NCI-H187 treated with DMSO at 0.1 percent for 48 hours (cell line): ENCODE measurements around the gene VAMP5.
"Not testable (repeated sequence)": the region's sequence is repeated elsewhere in the genome, so short reads cannot be mapped to it uniquely, and the experiment has no call there.

Experiments
- DNase-seq: peaks from one replicate; lab custom pipeline; 2025; lab: John Stamatoyannopoulos, UW

Gene VAMP5

GRCh38 chr2:85584857-85585780 lies 888 bp downstream of the VAMP5 start:
- DNase-seq: no peak

- no peak for DNase-seq
Observed at GRCh38 chr2:85585781-85586105, 1.5 kb downstream of the VAMP5 start.

GRCh38 chr2:85588236-85588635 lies 4.0 kb downstream of the VAMP5 start:
- no peak for DNase-seq

GRCh38 chr2:85588645-85589044 lies 4.4 kb downstream of the VAMP5 start:
- DNase-seq: no peak

- no peak for DNase-seq
Observed at GRCh38 chr2:85589181-85589580, 5.0 kb downstream of the VAMP5 start.

- no peak for DNase-seq
Observed at GRCh38 chr2:85589982-85590791, 6.0 kb downstream of the VAMP5 start.

- DNase-seq: no peak
Observed at GRCh38 chr2:85590950-85591349, 6.7 kb downstream of the VAMP5 start.

- DNase-seq: no peak
Observed at GRCh38 chr2:85591563-85591962, 7.3 kb downstream of the VAMP5 start.

- DNase-seq: not testable (repeated sequence)
Observed at GRCh38 chr2:85592299-85592698, 8.1 kb downstream of the VAMP5 start.

GRCh38 chr2:85593023-85593422 lies 8.8 kb downstream of the VAMP5 start:
- DNase-seq: no peak

GRCh38 chr2:85594715-85595300 lies 10.6 kb downstream of the VAMP5 start:
- DNase-seq: no peak

GRCh38 chr2:85595301-85596025 lies 11.2 kb downstream of the VAMP5 start, which contains the start of gene RNF181:
TSS of gene RNF181 (plus strand) at chr2:85595745. CDS start at chr2:85595764, 19 bp downstream.
- DNase-seq: peak; percentile 95

GRCh38 chr2:85596026-85596333 lies 11.7 kb downstream of the VAMP5 start:
- no peak for DNase-seq

GRCh38 chr2:85596486-85597143 lies 12.4 kb downstream of the VAMP5 start:
- no peak for DNase-seq

GRCh38 chr2:85597241-85597640 lies 13.0 kb downstream of the VAMP5 start:
- DNase-seq: no peak

GRCh38 chr2:85598594-85599340 lies 14.5 kb downstream of the VAMP5 start:
- DNase-seq: no peak

GRCh38 chr2:85599468-85600234 lies 15.4 kb downstream of the VAMP5 start:
- DNase-seq: no peak

- DNase-seq: no peak
Observed at GRCh38 chr2:85600235-85600575, 16.0 kb downstream of the VAMP5 start.

- DNase-seq: no peak
Observed at GRCh38 chr2:85600951-85601770, 16.9 kb downstream of the VAMP5 start.
